ENCODE measurements around the gene SLC25A25. TPM values are rescaled to one million over a fixed set of nuclear protein-coding genes. Genes with fewer than 3 reads are reported as not detected.
"Not testable (repeated sequence)": the region's sequence is repeated elsewhere in the genome, so short reads cannot be mapped to it uniquely, and the experiment has no call there.

SLC25A25 gene
- total and polyA plus RNA-seq, 2 donors = 14.4 to 23.1 TPM

GRCh38 chr9:128071475-128071874 is 3.4 kb downstream of the SLC25A25 start:
- DNase-seq (ENCODE audit: extremely low spot score); H3K4me1 ChIP-seq (ENCODE audit: insufficient read depth); H3K36me3 ChIP-seq (ENCODE audit: insufficient read depth); H3K4me3 ChIP-seq (ENCODE audit: low read depth, low read length): not testable (repeated sequence)
- 85% methylated on average over 12 of the region's 12 CpGs for WGBS
- peak overlapping the region; percentile 24 for H3K27ac ChIP-seq (ENCODE audit: low read depth)

GRCh38 chr9:128072144-128073021 is 4.4 kb downstream of the SLC25A25 start:
- Histone ChIP-seq H3K4me3 (ENCODE audit: low read depth, low read length) (no peak overlapping the region), H3K36me3 (ENCODE audit: insufficient read depth) (no peaks in the 10 kb centered on the region), H3K27ac (ENCODE audit: low read depth) (peak overlapping the region; percentile 93), H3K4me1 (ENCODE audit: insufficient read depth) (no peaks in the 10 kb centered on the region)
- WGBS = 5% methylated on average over 5 of the region's 5 CpGs
- DNase-seq (ENCODE audit: extremely low spot score) = peak; percentile 84

GRCh38 chr9:128073253-128073886 is 5.3 kb downstream of the SLC25A25 start:
- H3K4me3 ChIP-seq (ENCODE audit: low read depth, low read length) = no peak overlapping the region
- DNase-seq (ENCODE audit: extremely low spot score) = no peak

GRCh38 chr9:128077847-128078503 is 9.9 kb downstream of the SLC25A25 start:
- Histone ChIP-seq H3K27ac (ENCODE audit: low read depth) (peak overlapping the region; percentile 67), H3K4me3 (ENCODE audit: low read depth, low read length) (no peak overlapping the region)

More at GRCh38 chr9:128073253-128073886, 5.3 kb downstream of the SLC25A25 start:
- 56% methylated on average over 7 of the region's 7 CpGs for WGBS
- peak overlapping the region; percentile 93 for H3K27ac ChIP-seq (ENCODE audit: low read depth)
- H3K4me1 ChIP-seq (ENCODE audit: insufficient read depth) = no peaks in the 10 kb centered on the region
- no peaks in the 10 kb centered on the region for H3K36me3 ChIP-seq (ENCODE audit: insufficient read depth)

GRCh38 chr9:128078504-128079434 is 10.7 kb downstream of the SLC25A25 start:
- H3K27ac ChIP-seq (ENCODE audit: low read depth) = peak overlapping the region; percentile 67
- H3K4me1 ChIP-seq (ENCODE audit: insufficient read depth) = no peaks in the 10 kb centered on the region
- 51% methylated on average over 11 of the region's 11 CpGs for WGBS
- H3K36me3 ChIP-seq (ENCODE audit: insufficient read depth) = no peaks in the 10 kb centered on the region
- no peak overlapping the region for H3K4me3 ChIP-seq (ENCODE audit: low read depth, low read length)
- no peak for DNase-seq (ENCODE audit: extremely low spot score)

More at GRCh38 chr9:128077847-128078503, 9.9 kb downstream of the SLC25A25 start:
- Histone ChIP-seq H3K36me3 (ENCODE audit: insufficient read depth) (no peaks in the 10 kb centered on the region), H3K4me1 (ENCODE audit: insufficient read depth) (no peaks in the 10 kb centered on the region)
- no peak for DNase-seq (ENCODE audit: extremely low spot score)
- WGBS = 91% methylated on average over 7 of the region's 7 CpGs

- no peaks in the 10 kb centered on the region for H3K36me3 ChIP-seq (ENCODE audit: insufficient read depth)
- DNase-seq (ENCODE audit: extremely low spot score) = no peak
- no peak overlapping the region for H3K4me3 ChIP-seq (ENCODE audit: low read depth, low read length)
- WGBS = 94% methylated on average over 5 of the region's 5 CpGs
- no peaks in the 10 kb centered on the region for H3K4me1 ChIP-seq (ENCODE audit: insufficient read depth)
- no peak overlapping the region for H3K27ac ChIP-seq (ENCODE audit: low read depth)
These were observed 12.2 kb downstream of the SLC25A25 start for GRCh38 chr9:128080206-128080605.

GRCh38 chr9:128081056-128081455 is 13.0 kb downstream of the SLC25A25 start:
- DNase-seq (ENCODE audit: extremely low spot score) = no peak
- 19% methylated on average over 3 of the region's 3 CpGs for WGBS
- Histone ChIP-seq H3K4me1 (ENCODE audit: insufficient read depth) (no peaks in the 10 kb centered on the region), H3K4me3 (ENCODE audit: low read depth, low read length) (no peak overlapping the region), H3K27ac (ENCODE audit: low read depth) (peak overlapping the region; percentile 66), H3K36me3 (ENCODE audit: insufficient read depth) (no peaks in the 10 kb centered on the region)

- Histone ChIP-seq H3K4me3 (ENCODE audit: low read depth, low read length) (no peak overlapping the region), H3K27ac (ENCODE audit: low read depth) (no peak overlapping the region), H3K4me1 (ENCODE audit: insufficient read depth) (no peaks in the 10 kb centered on the region), H3K36me3 (ENCODE audit: insufficient read depth) (no peaks in the 10 kb centered on the region)
- no peak for DNase-seq (ENCODE audit: extremely low spot score)
- WGBS = 63% methylated on average over 7 of the region's 7 CpGs
These were observed 14.1 kb downstream of the SLC25A25 start for GRCh38 chr9:128082151-128082550.

GRCh38 chr9:128084746-128085145 is 16.7 kb downstream of the SLC25A25 start:
- Histone ChIP-seq H3K4me3 (ENCODE audit: low read depth, low read length) (no peak overlapping the region), H3K4me1 (ENCODE audit: insufficient read depth) (no peaks in the 10 kb centered on the region), H3K27ac (ENCODE audit: low read depth) (no peak overlapping the region), H3K36me3 (ENCODE audit: insufficient read depth) (no peaks in the 10 kb centered on the region)
- 92% methylated on average over 4 of the region's 4 CpGs for WGBS
- no peak for DNase-seq (ENCODE audit: extremely low spot score)

- Histone ChIP-seq H3K27ac (ENCODE audit: low read depth) (no peak overlapping the region), H3K36me3 (ENCODE audit: insufficient read depth) (no peaks in the 10 kb centered on the region), H3K4me3 (ENCODE audit: low read depth, low read length) (no peak overlapping the region), H3K4me1 (ENCODE audit: insufficient read depth) (no peaks in the 10 kb centered on the region)
- no peak for DNase-seq (ENCODE audit: extremely low spot score)
- 93% methylated on average over 4 of the region's 4 CpGs for WGBS
These were observed 17.9 kb downstream of the SLC25A25 start for GRCh38 chr9:128085943-128086342.

- no peaks in the 10 kb centered on the region for H3K4me1 ChIP-seq (ENCODE audit: insufficient read depth)
- DNase-seq (ENCODE audit: extremely low spot score) = no peak
- 88% methylated on average over 10 of the region's 10 CpGs for WGBS
These were observed 19.2 kb downstream of the SLC25A25 start for GRCh38 chr9:128087262-128087661.

GRCh38 chr9:128088253-128088945 is 20.4 kb downstream of the SLC25A25 start:
- DNase-seq (ENCODE audit: extremely low spot score) = no peak
- Histone ChIP-seq H3K36me3 (ENCODE audit: insufficient read depth) (no peaks in the 10 kb centered on the region), H3K4me1 (ENCODE audit: insufficient read depth) (no peaks in the 10 kb centered on the region), H3K27ac (ENCODE audit: low read depth) (no peak overlapping the region), H3K4me3 (ENCODE audit: low read depth, low read length) (no peak overlapping the region)
- WGBS = 83% methylated on average over 9 of the region's 9 CpGs

More at GRCh38 chr9:128087262-128087661, 19.2 kb downstream of the SLC25A25 start:
- Histone ChIP-seq H3K4me3 (ENCODE audit: low read depth, low read length) (no peak overlapping the region), H3K36me3 (ENCODE audit: insufficient read depth) (no peaks in the 10 kb centered on the region), H3K27ac (ENCODE audit: low read depth) (no peak overlapping the region)

All from urinary bladder (tissue), 4 donors.